COR-L47 (cell line): ENCODE data around the gene USP32.
A peak's percentile ranks its signal among the peaks of the same experiment; 100 is the strongest.
"Not testable (repeated sequence)": the region's sequence is repeated elsewhere in the genome, so short reads cannot be mapped to it uniquely, and the experiment has no call there.

ENCODE experiments used
- DNase-seq: peaks from one replicate; lab custom pipeline; 2025; lab: John Stamatoyannopoulos, UW

Gene USP32

DNA sequence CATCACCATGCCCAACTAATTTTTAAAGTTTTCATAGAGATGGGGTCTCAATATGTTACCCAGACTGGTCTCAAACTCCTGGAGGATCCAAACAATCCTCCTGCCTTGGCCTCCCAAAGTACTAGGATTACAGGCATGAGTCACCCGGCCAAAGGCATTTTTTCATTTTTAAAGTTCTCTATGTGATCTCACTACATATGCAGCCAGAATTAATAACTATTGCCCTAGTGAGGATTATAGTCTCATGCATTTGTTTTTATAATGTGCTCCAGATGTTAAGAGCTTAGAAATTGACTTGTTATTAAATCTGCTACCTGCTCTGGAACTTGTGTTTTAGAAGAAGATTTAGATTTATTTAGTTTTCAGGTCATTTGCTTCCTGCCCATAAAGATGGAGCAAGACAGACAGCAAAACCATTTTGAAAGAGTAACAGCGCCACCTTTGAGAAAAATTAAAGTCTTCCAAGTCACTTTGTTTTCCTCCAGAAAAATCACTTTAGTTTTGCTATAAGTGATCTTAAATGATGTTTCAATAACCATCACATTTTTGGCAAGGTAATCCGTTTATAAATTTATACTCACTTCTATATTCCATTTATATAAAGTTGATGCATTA is 162.6 kb downstream of the USP32 start:
- peak; percentile 1 for DNase-seq

DNA sequence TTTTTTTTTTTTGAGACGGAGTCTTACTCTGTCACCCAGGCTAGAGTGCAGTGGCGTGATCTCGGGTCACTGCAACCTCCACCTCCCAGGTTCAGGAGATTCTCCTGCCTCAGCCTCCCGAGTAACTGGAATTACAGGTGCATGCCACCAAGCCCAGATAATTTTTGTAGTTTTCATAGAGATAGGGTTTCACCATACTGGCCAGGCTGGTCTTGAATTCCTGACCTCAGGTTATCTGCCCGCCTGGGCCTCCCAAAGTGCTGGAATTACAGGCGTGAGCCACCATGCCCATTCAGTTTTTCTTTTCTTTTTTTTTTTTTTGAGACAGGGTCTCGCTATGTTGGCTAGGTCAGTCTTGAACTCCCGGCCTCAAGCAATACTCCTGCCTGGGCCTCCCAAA is 164.7 kb downstream of the USP32 start:
- not testable (repeated sequence) for DNase-seq

DNA sequence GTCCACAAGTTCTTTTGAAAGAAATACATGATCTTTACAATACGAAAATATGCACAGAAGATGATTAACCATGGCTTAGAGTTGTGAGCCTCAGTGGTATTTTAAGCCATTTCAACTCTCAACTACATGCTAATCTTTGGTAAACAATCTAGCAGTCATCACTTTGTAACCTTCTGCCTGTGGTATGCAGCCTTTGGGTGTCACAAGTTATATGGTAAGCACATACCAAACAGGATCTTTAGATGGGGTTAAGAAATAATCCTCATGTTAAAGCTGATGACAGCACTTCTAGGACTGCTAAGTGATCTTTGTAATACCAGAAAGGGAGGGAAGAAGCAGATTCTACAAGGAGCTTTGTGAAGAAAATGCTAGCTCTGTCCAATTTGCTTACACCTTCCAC is 167.9 kb downstream of the USP32 start:
- DNase-seq: no peak

DNA sequence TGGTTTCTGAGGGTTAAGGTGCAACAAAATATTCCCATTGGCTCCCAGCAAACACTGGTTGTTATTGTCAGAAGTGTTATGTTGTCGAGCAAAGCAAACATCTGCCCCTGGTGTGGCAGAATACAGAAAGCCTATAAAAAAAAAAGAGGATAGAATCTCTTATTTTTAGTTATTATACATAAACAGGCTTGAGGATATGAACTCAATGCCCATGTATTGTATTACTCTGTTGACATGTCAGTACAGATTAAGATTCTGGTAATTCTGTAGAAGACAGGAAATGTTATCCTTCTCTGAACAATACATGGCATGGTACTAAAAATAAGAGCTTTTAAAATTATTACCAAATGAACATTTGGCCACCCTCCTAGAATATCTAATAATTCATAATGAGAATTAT is 168.5 kb downstream of the USP32 start:
- no peak for DNase-seq

DNA sequence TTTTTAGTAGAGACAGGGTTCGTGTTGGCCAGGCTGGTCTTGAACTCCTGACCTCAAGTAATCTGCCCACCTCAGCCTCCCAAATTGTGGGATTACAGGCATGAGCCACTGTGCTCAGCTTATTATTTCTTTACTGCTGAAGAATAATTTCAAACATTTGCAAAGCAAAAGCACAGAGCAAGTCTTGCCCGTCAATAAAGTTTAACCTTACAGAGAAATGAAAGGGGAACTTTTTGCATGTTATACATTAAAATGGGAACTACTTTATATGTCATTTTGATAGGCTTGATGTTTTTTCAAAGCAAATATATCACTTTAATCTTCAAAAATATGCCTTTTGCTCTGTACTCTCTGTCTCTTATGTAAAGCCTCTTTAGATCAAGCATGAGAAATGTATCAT is 173.2 kb downstream of the USP32 start:
- not testable (repeated sequence) for DNase-seq

DNA sequence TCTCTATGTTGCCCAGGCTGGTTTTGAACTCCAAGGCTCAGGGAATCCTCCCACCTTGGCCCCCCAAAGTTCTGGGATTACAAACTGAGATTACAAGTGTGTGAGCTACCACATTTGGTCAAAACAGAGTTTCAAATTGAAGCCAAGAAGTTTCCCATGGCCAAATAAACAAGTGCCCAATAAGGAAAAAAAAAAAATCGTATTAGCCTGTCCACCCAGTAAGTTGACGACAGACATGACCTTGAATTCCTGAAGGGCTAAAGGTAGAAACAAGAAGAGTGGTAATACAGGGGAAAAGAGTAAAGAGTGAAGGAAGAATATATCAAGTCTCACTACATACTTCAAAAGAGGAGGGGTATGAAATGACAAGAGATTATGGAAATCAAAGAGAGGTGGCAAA is 176.0 kb downstream of the USP32 start:
- DNase-seq: not testable (repeated sequence)

DNA sequence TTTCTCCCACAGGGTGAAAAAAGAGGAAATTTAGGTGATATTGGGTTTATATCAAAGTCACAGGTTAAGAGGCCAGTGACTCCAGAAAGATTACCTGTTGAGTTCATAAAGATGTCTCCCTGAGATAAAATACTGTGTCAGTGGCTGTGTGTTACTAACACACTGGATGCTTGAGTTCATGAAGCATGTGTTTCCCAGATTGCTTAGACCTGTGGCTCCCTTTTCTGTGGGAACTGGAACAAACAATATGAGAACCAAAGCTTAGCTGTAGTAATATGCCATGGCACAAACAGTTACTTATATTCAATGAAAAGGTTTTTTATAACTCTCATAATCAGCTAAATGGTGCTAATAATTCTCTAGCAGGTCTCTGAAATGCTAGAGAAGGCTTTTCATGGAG is 180.7 kb downstream of the USP32 start:
- DNase-seq: not testable (repeated sequence)

DNA sequence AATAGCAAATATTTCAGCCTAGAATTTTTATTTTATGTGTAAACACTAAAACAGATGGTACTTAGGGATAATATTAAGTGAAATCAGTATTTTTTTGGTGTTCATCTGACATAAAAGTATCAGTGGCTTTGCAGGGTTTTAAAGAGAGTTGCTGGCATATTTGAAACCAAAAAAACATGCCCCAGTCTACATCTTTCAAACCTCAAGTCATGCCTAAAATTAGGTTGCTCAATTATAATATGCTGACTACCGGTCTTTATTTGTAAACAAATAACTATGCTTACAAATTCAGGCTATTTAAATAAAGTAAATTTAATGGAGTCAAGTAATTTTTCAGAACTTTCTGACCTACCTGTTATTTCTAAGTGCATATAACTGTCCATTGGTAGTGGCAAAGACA is 183.6 kb downstream of the USP32 start:
- DNase-seq: not testable (repeated sequence)

DNA sequence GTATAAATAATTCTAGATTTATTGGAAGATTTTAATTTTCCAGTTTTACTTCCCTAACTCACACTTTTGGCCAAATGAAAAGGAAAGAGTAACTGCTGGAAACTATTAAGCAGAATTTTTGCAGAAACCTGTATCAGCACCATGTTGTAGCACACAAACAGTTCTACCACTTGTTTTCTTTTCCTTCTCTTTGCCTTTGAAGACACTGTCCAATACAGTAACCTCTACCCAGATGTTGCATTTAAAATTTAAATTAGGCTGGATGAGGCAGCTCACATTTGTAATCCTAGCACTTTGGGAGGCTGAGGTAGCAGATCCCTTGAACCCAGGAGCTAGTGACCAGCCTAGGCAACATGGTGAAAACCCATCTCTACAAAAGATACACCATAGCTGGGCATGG is 186.2 kb downstream of the USP32 start:
- not testable (repeated sequence) for DNase-seq

DNA sequence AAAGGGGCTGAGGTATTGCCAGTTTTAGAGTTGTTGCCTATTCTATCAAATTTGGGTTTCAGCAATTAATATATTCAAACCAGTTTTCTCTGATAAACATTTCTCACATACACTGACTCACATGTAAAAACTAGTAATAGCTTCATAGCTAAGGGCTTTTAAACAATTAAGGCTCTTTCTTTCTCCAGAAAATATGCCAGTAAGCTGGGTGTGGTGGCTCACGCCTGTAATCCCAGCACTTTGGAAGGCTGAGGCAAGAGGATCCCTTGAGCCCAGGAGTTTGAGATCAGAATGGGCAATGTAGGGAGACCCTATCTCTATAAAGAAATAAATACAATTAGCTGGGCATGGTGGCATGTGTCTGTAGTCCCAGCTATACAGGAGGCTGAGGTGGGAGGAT is 193.3 kb downstream of the USP32 start:
- DNase-seq: not testable (repeated sequence)

DNA sequence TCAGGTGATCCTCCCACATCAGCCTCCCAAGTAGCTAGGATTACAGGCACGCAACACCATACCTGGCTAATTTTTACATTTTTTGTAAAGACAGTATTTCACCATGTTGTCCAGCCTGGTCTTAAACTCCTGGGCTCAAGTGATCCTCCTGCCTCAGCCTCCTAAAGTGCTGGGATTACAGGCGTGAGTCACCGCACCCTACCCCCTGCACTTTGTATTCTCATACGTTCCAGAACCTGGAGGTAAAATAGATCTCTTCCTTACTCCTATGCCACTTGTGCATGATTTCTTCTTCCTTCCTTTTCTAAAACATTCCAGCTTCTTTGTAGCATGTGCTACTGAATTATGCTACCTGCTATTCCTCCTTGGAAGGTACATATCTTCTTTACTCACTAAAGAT is 197.8 kb downstream of the USP32 start:
- not testable (repeated sequence) for DNase-seq

DNA sequence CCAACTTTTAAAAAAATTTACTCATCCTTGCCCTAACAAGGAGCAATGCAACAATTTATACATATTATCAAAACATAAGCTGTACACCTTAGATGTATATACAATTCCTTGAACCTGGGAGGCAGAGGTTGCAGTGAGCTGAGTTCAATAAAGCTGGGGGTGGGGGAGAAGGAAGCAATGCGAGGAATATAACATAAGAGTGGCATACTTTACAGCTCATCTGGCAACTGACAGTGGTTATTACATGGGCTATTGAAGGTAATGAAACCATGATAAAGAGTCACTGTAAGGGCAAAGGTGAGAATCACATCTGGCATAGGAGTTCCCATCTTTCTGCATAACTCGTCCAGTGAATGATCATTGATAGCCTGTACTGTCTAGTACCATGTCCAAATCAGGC is 198.5 kb downstream of the USP32 start:
- no peak for DNase-seq

DNA sequence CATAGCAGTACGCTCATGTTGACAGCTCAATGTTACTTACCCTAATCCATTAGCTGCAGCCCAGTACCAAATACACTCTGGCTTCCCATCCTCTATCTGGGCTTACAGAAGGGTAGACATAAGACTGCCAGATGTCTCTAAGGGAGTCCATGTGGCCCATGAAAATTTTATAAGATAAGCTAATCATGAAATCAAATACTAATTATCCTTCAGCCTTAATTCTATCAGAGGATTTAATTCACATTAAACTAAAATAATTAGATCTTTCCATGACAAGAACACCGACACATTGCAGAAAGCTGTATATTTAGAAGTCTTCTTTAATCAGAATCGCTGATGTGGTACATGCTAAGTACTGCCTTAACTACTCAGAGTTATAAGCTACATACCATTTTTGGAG is 198.9 kb downstream of the USP32 start:
- DNase-seq: not testable (repeated sequence)

DNA sequence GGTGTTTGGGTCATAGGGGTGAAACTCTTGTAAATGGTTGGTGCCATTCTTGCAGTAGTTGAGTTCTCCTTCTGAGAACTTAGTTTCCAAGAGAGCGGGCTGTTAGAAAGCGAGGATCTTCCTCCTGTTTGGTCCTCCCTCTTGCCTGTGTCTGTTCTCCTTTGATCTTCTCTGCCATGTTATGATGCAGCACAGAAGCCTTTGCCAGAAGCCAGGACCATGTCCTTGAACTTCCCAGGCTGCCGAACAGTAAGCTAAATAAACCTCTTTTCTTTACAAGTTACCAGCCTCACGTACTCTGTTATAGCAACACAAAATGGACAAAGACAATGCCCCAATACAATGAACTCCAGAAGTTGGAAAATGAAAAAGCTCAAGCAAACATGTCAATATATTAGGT is 201.9 kb downstream of the USP32 start:
- not testable (repeated sequence) for DNase-seq

DNA sequence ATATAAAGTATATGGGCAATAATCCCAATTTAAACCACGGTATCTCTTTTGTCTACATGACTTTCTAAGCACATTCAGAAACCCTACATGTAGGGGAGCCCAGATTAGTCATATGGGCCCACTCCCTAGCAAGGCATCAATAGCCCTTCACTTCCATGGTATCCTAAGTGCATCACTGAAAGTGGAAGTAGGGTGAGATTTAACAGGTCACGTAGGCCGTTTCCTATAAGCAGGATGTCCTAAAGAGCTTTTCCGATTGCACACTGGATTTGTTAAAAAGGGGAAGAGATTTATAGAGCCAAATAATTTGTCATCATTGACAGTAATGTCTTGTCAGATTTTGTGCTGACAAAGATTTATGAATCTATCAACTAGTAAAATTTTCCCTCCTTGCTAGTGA is 203.2 kb downstream of the USP32 start:
- DNase-seq: no peak

DNA sequence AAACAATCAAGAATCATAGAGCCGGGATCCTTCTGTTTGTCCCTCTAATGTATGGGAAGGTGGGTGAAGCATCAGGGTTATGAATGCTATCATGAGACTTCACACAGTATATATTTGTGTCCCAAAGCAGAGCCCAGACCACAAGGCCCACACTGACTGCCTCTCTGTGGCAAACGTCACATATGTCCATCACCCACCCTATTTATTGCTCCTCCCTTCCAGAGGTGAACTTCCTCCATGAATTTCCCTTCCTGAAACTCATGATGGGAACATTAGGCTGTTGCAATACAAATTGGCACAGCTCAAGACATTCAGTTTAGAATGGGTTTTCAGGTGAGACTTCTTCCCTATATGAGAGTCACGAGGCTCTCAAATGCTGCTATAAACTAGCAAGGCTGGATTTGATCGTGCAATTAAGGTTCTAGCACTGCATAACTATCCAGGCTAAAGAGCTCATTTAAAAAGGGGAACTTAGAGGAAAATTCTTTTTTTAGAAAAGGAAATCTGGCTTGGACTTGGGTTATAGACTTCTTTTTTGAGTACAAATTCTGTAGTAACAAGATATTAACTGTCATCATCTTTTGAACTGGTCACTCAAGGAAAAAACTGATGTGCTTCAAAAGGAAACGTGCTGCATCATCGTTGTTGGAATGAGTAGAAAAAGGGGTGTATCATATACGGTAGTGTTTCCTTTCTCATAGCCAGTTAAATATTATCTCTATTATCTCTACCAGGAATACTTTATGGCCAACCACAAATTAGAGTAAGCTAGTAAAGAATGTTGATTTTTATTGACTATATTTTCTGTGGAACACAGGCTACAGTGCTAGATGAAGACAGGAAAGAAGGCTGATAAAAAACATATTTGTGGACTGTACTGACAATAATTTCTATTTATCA is 204.8 kb downstream of the USP32 start:
- DNase-seq: not testable (repeated sequence)

DNA sequence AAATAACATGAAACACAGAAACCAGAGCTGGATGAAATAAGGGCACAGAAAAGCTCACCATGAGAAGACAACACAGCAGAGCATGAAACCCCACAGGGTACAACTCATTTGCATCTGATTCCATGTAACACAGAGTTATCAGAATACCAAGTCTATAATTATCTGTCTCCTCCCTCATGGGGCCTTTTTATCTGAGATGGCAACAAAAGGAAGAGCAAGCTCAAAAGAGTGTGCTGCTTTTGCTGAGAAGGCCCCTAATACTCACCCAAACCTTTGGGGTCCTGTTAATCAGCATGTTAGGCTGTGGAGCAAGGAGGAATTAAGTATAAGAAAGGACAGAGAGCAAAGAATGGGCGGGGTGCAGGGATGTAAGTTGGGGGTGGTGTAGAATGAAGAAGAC is 205.6 kb downstream of the USP32 start:
- DNase-seq: peak; percentile 8

DNA sequence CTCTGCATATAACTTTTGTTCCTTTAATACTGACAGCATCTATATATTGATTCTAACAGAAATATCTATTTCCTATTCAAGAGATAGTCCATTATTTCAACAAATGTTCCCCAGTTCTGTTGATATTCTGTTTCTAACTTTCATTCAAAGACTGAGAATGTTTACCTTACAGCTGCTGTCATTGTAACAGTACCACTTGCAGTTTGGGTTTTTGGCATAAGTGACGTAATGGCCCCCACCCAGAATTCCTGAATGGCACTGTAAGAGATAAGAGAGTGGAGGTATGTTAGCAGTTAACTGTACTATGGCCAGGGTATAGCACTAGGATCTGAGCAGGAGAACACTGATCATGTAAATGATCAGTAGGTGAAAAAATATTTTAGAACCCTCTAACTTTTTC is 211.6 kb downstream of the USP32 start:
- DNase-seq: not testable (repeated sequence)

DNA sequence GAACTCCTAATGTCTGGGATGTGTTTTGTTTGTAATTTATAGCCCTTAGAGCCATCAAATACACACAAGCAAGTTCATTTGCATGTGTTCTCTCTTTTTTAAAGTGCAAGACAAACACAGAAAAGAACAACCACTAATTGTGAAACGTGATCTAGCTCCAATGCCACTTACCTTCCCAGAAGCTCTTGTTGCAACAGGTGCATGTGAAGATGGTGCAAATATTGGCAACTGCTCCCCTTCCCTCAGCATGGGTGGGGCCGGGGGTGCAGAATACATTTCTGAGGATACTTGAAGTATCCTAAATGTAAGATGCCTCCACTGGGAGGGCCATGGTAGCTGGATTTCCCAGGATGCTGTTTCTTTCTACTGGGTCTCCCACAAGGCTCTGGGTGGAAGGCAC is 213.8 kb downstream of the USP32 start:
- not testable (repeated sequence) for DNase-seq

DNA sequence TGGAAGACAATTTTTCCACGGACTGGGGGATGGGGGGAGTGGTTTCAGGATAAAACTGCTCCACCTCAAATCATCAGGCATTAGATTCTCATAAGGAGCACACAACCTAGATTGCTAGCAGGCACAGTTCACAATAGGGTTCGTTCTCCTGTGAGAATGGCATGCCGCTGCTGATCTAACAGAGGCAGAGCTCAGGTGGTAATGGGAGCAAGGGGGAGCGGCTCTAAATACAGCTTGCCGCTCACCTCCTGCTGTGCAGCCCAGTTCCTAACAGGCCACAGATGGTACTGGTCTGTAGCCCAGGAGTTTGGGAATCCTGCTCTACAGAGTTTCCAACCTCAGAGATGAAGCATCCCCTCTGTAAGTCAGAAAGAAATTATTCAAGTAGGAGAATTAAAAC is 215.2 kb downstream of the USP32 start:
- DNase-seq: peak; percentile 3

DNA sequence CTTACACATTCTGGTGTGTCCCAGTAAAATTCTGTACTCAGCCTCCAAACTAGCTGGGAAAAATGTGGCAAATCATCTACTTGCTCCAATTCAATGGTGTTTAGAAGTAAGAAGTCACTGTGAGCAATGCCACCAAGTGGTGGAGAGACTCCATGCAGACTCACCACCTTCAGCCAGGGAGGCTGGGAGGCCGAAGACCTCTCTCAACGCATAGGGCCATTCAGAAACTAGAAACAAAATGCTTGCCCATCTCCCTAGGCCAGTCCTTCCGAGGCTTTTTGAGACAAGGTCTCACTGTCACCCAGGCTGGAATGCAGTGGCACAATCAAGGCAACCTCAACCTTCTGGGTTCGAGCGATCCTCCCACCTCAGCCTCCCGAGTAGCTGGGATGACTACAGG is 217.2 kb downstream of the USP32 start:
- DNase-seq: not testable (repeated sequence)

DNA sequence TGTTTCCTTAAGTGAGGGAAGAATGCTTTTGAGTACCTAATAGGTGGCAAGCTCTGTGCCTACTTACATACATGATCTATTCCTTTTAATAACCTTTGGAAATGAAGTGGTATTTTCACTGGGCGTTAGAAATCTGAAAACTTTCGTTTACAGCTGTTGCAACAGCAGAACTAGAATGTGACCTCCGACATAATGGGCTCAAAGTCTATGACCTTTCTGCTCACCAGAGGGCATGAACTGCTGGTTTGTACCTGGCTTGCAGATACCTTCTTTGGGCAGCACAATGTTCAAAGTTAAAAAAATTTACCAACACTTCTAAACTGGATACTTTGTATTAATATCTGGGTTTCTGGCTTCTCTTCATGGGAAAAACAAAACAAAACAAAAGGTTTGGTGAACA is 217.9 kb downstream of the USP32 start:
- DNase-seq: no peak

DNA sequence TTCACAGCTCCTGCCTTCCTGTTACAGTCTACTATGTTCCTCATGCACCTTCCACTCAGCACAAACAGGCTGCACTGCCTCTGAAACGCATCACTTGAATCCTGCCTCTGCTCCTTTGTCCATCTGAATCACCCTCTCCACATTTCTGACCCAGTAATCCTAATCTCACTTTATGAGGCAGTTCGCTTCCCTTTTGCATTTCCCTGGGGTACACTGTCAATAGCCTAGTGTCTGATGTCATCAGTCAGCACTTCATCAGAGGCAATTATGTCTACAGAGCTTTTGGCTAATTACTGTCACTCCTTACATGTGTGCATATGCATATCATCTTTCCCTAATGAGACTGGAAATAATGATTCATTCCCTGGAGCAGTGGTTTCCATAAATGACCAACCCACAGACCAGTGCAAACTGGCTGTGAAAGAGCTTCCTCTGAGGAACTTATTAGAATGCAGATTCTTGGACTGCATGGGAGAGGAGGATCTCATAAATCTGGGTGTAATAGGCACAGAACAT is 218.6 kb downstream of the USP32 start:
- peak; percentile 4 for DNase-seq
